Stimulated activated effector memory CD8-positive, alpha-beta T cell treated with anti-CD3 and anti-CD28 coated beads, Interleukin-12 subunit alpha, Interleukin-12 subunit beta, amount 100 ng/mL, for 72 hours (primary cell): Measurements from ENCODE around the gene TRIM26.
"Not testable (repeated sequence)": the region's sequence is repeated elsewhere in the genome, so short reads cannot be mapped to it uniquely, and the experiment has no call there.

ENCODE experiments used
- ATAC-seq: fragments of 150-1000 bp; cut with Tn5 transposase; 2 replicates; pipeline ENCODE4 v1.10.0; 2021
- DNase-seq, 2 donors: peaks; one replicate each; pipeline ENCODE4 v3.0.0; 2021 to 2022; ENCODE audit warnings: low spot score in 2 of 2
- H3K27ac Mint-ChIP-seq: one replicate; pipeline ENCODE4 v1.8.0; 2022; ENCODE audit warnings: mild to moderate bottlenecking, mixed read lengths
- H3K36me3 Mint-ChIP-seq: one replicate; pipeline ENCODE4 v1.8.0; 2022; ENCODE audit warnings: mild to moderate bottlenecking, mixed read lengths
- H3K4me1 Mint-ChIP-seq: one replicate; pipeline ENCODE4 v1.8.0; 2022; ENCODE audit warnings: mixed read lengths
- H3K4me3 Mint-ChIP-seq: one replicate; pipeline ENCODE4 v1.8.0; 2022; ENCODE audit warnings: mild to moderate bottlenecking, mixed read lengths
- H3K9me3 Mint-ChIP-seq: one replicate; pipeline ENCODE4 v1.8.0; 2022; ENCODE audit warnings: mixed read lengths

TRIM26 gene

GRCh38 chr6:30167101-30167500 is 46.1 kb downstream of the TRIM26 start:
- peak in 1 of 2 donors; percentile 45 for DNase-seq
- ATAC-seq, result no peak
- no peaks in the 10 kb centered on the region for H3K36me3 Mint-ChIP-seq
- H3K27ac Mint-ChIP-seq, result no peak overlapping the region
- H3K4me3 Mint-ChIP-seq, result no peak overlapping the region
- H3K9me3 Mint-ChIP-seq, result no peaks in the 10 kb centered on the region
- H3K4me1 Mint-ChIP-seq, result peaks cover 16% of the 10 kb centered on the region

- not testable (repeated sequence) for H3K9me3 Mint-ChIP-seq, H3K36me3 Mint-ChIP-seq, H3K27ac Mint-ChIP-seq, H3K4me3 Mint-ChIP-seq, ATAC-seq
- DNase-seq, result peak in 1 of 2 donors; percentile 25
- H3K4me1 Mint-ChIP-seq, result peaks cover 12% of the 10 kb centered on the region
Measured at GRCh38 chr6:30165238-30165637, 48.0 kb downstream of the TRIM26 start.

- DNase-seq, result no peak
- ATAC-seq, result no peak
- H3K36me3 Mint-ChIP-seq, result no peaks in the 10 kb centered on the region
- no peak overlapping the region for H3K4me3 Mint-ChIP-seq
- no peak overlapping the region for H3K27ac Mint-ChIP-seq
- H3K4me1 Mint-ChIP-seq, result peaks cover 12% of the 10 kb centered on the region
- H3K9me3 Mint-ChIP-seq, result no peaks in the 10 kb centered on the region
Measured at GRCh38 chr6:30164714-30165113, 48.5 kb downstream of the TRIM26 start.

GRCh38 chr6:30163918-30164654 is 49.1 kb downstream of the TRIM26 start:
- H3K36me3 Mint-ChIP-seq, result no peaks in the 10 kb centered on the region
- H3K9me3 Mint-ChIP-seq, result no peaks in the 10 kb centered on the region
- ATAC-seq (no peak), DNase-seq (peak in 1 of 2 donors; percentile 46)
- no peak overlapping the region for H3K27ac Mint-ChIP-seq
- H3K4me3 Mint-ChIP-seq, result no peak overlapping the region
- peaks cover 12% of the 10 kb centered on the region for H3K4me1 Mint-ChIP-seq

- ATAC-seq (peak; percentile 64), DNase-seq (peak in 1 of 2 donors; percentile 62)
- Mint-ChIP-seq H3K27ac (no peak within 1 kb of the TSS), H3K36me3 (no peaks in the 10 kb centered on the region), H3K4me3 (peak within 1 kb of the TSS; percentile 7), H3K4me1 (peaks cover 20% of the 10 kb centered on the region), H3K9me3 (no peaks in the 10 kb centered on the region)
Measured at GRCh38 chr6:30163090-30163917, 49.9 kb downstream of the TRIM26 start, which contains the start of gene TRIM15. Gene TRIM15 (plus strand): TSS chr6:30163546. CDS start chr6:30163685, 139 bp downstream.

GRCh38 chr6:30162265-30163089 is 50.7 kb downstream of the TRIM26 start:
- DNase-seq (peak in 1 of 2 donors; percentile 41), ATAC-seq (no peak)
- no peak overlapping the region for H3K4me3 Mint-ChIP-seq
- no peak overlapping the region for H3K27ac Mint-ChIP-seq
- no peaks in the 10 kb centered on the region for H3K9me3 Mint-ChIP-seq
- H3K36me3 Mint-ChIP-seq, result no peaks in the 10 kb centered on the region
- H3K4me1 Mint-ChIP-seq, result peaks cover 23% of the 10 kb centered on the region

- no peak within 1 kb of the TSS for H3K27ac Mint-ChIP-seq
- H3K36me3 Mint-ChIP-seq, result no peaks in the 10 kb centered on the region
- ATAC-seq (no peak), DNase-seq (peak in 1 of 2 donors; percentile 36)
- no peaks in the 10 kb centered on the region for H3K9me3 Mint-ChIP-seq
- no peak within 1 kb of the TSS for H3K4me3 Mint-ChIP-seq
- H3K4me1 Mint-ChIP-seq, result peaks cover 23% of the 10 kb centered on the region
Measured at GRCh38 chr6:30160785-30161531, 52.2 kb downstream of the TRIM26 start, which contains the start of gene TRIM10. Gene TRIM10 (minus strand): TSS chr6:30161211. CDS start chr6:30160858, 353 bp downstream.

GRCh38 chr6:30160008-30160784 is 53.0 kb downstream of the TRIM26 start:
- Mint-ChIP-seq H3K27ac (no peak overlapping the region), H3K4me3 (no peak overlapping the region), H3K36me3 (no peaks in the 10 kb centered on the region), H3K9me3 (no peaks in the 10 kb centered on the region), H3K4me1 (peaks cover 23% of the 10 kb centered on the region)
- DNase-seq (peak in 1 of 2 donors; percentile 35), ATAC-seq (no peak)

GRCh38 chr6:30158475-30159040 is 54.6 kb downstream of the TRIM26 start:
- ATAC-seq, result peak; percentile 87
- no peaks in the 10 kb centered on the region for H3K9me3 Mint-ChIP-seq

GRCh38 chr6:30157999-30158398 is 55.2 kb downstream of the TRIM26 start:
- peaks cover 18% of the 10 kb centered on the region for H3K4me1 Mint-ChIP-seq
- no peak for ATAC-seq
- H3K9me3 Mint-ChIP-seq, result no peaks in the 10 kb centered on the region
- DNase-seq, result peak in 1 of 2 donors; percentile 3
- no peak overlapping the region for H3K4me3 Mint-ChIP-seq
- no peak overlapping the region for H3K27ac Mint-ChIP-seq
- H3K36me3 Mint-ChIP-seq, result no peaks in the 10 kb centered on the region

More at GRCh38 chr6:30158475-30159040, 54.6 kb downstream of the TRIM26 start:
- no peaks in the 10 kb centered on the region for H3K36me3 Mint-ChIP-seq
- DNase-seq, result peak in 1 of 2 donors; percentile 48
- no peak overlapping the region for H3K4me3 Mint-ChIP-seq
- H3K4me1 Mint-ChIP-seq, result peaks cover 23% of the 10 kb centered on the region
- H3K27ac Mint-ChIP-seq, result no peak overlapping the region

GRCh38 chr6:30157581-30157980 is 55.6 kb downstream of the TRIM26 start:
- DNase-seq (no peak), ATAC-seq (no peak)
- H3K27ac Mint-ChIP-seq, result no peak overlapping the region
- no peak overlapping the region for H3K4me3 Mint-ChIP-seq
- H3K9me3 Mint-ChIP-seq, result no peaks in the 10 kb centered on the region
- H3K36me3 Mint-ChIP-seq, result no peaks in the 10 kb centered on the region
- peaks cover 16% of the 10 kb centered on the region for H3K4me1 Mint-ChIP-seq

GRCh38 chr6:30156774-30157173 is 56.4 kb downstream of the TRIM26 start:
- Mint-ChIP-seq H3K4me3 (no peak overlapping the region), H3K4me1 (peaks cover 11% of the 10 kb centered on the region), H3K9me3 (no peaks in the 10 kb centered on the region), H3K27ac (no peak overlapping the region), H3K36me3 (no peaks in the 10 kb centered on the region)
- DNase-seq, result peak in 1 of 2 donors; percentile 22
- no peak for ATAC-seq

- no peak for DNase-seq
- Mint-ChIP-seq H3K36me3 (no peaks in the 10 kb centered on the region), H3K9me3 (no peaks in the 10 kb centered on the region), H3K4me3 (no peak overlapping the region), H3K4me1 (peaks cover 11% of the 10 kb centered on the region), H3K27ac (no peak overlapping the region)
- ATAC-seq, result no peak
Measured at GRCh38 chr6:30156262-30156599, 57.0 kb downstream of the TRIM26 start.
